GM23338 (cell line): ENCODE data around the gene IRF1. TPM values are rescaled to one million over a fixed set of nuclear protein-coding genes. Genes with fewer than 3 reads are reported as not detected.

Experiments
- ATAC-seq: fragments of 200-7000 bp; cut with Tn5 transposase; 3 replicates; pipeline ENCODE4 v1.9.1; 2020
- DNase-seq: peaks from one replicate; pipeline ENCODE4 v3.0.0-alpha.2; 2015; ENCODE audit warnings: low spot score
- H2AFZ ChIP-seq: fragments of 200-600 bp; sonication (generic); 2 replicates; pipeline ENCODE4 v1.8.0; 2016; ENCODE audit warnings: antibody characterized with exemption, mild to moderate bottlenecking, moderate library complexity
- H3F3A ChIP-seq: fragments of 200-600 bp; sonication (generic); replicated peaks from 2 replicates; pipeline ENCODE4 v1.8.0; 2017; ENCODE audit warnings: antibody characterized with exemption, mixed run types, low read depth
- H3K27ac ChIP-seq: fragments of 200-600 bp; sonication (generic); 2 replicates; pipeline ENCODE4 v1.6.1; 2016; ENCODE audit warnings: low read depth
- H3K27me3 ChIP-seq: fragments of 200-600 bp; sonication (generic); 2 replicates; pipeline ENCODE4 v1.8.0; 2016; ENCODE audit warnings: mild to moderate bottlenecking, mixed run types, moderate library complexity; ENCODE audit not compliant: insufficient read depth
- H3K36me3 ChIP-seq: fragments of 200-600 bp; sonication (generic); 2 replicates; pipeline ENCODE4 v1.8.0; 2016; ENCODE audit warnings: mild to moderate bottlenecking; ENCODE audit not compliant: insufficient read depth
- H3K4me1 ChIP-seq: fragments of 200-600 bp; sonication (generic); 2 replicates; pipeline ENCODE4 v1.8.0; 2016; ENCODE audit warnings: mild to moderate bottlenecking, moderate library complexity; ENCODE audit not compliant: insufficient read depth
- H3K4me2 ChIP-seq: fragments of 200-600 bp; sonication (generic); 2 replicates; pipeline ENCODE4 v1.7.1; 2017; ENCODE audit warnings: mixed run types
- H3K4me3 ChIP-seq: fragments of 200-600 bp; sonication (generic); 2 replicates; pipeline ENCODE4 v1.6.1; 2016; ENCODE audit warnings: mixed run types
- H3K79me2 ChIP-seq: fragments of 200-600 bp; sonication (generic); replicated peaks from 2 replicates; pipeline ENCODE4 v1.8.0; 2017; ENCODE audit warnings: mild to moderate bottlenecking; ENCODE audit not compliant: insufficient read depth
- H3K9me2 ChIP-seq: fragments of 200-600 bp; sonication (generic); 2 replicates; pipeline ENCODE4 v1.8.0; 2017; ENCODE audit not compliant: insufficient read depth
- H4K20me1 ChIP-seq: fragments of 200-600 bp; sonication (generic); replicated peaks from 2 replicates; pipeline ENCODE4 v1.8.0; 2017; ENCODE audit warnings: mild to moderate bottlenecking; ENCODE audit not compliant: insufficient read depth
- H3K27ac Mint-ChIP-seq: 2 replicates; pipeline ENCODE4 v1.8.0; 2020; ENCODE audit warnings: inconsistent platforms, mild to moderate bottlenecking, moderate library complexity, mixed read lengths
- H3K27me3 Mint-ChIP-seq: 3 replicates; pipeline ENCODE4 v1.8.0; 2022; ENCODE audit warnings: low read depth, mild to moderate bottlenecking, moderate library complexity, mixed read lengths, inconsistent platforms; ENCODE audit not compliant: insufficient read depth, poor library complexity
- H3K36me3 Mint-ChIP-seq: 3 replicates; pipeline ENCODE4 v1.8.0; 2021; ENCODE audit warnings: low read depth, mild to moderate bottlenecking, inconsistent platforms, moderate library complexity, mixed read lengths
- H3K4me1 Mint-ChIP-seq: 3 replicates; pipeline ENCODE4 v1.8.0; 2020; ENCODE audit warnings: mild to moderate bottlenecking, inconsistent platforms, mixed read lengths
- H3K4me3 Mint-ChIP-seq: 3 replicates; pipeline ENCODE4 v1.8.0; 2021; ENCODE audit warnings: moderate library complexity, mild to moderate bottlenecking, inconsistent platforms, mixed read lengths
- H3K9me3 Mint-ChIP-seq: 3 replicates; pipeline ENCODE4 v1.8.0; 2020; ENCODE audit warnings: moderate library complexity, mild to moderate bottlenecking, inconsistent platforms, mixed read lengths
- CREB1 ChIP-seq: fragments of 250-450 bp; sonication (Bioruptor Pico); IDR thresholded peaks from 2 replicates; pipeline ENCODE4 v1.5.0; 2020; ENCODE audit warnings: low read depth, mild to moderate bottlenecking, moderate library complexity
- ETS1 ChIP-seq: IDR thresholded peaks from 2 replicates; pipeline ENCODE4 v1.6.1; 2016; ENCODE audit warnings: antibody characterized with exemption
- EZH2 ChIP-seq: fragments of 200-600 bp; sonication (generic); IDR thresholded peaks from one replicate; pipeline ENCODE4 v1.8.0; 2017; ENCODE audit warnings: antibody characterized with exemption, mild to moderate bottlenecking, low read depth; ENCODE audit not compliant: unreplicated experiment
- EZH2phosphoT487 ChIP-seq: fragments of 200-600 bp; sonication (generic); IDR thresholded peaks from one replicate; pipeline ENCODE4 v1.8.1; 2018; ENCODE audit warnings: antibody characterized with exemption; ENCODE audit not compliant: unreplicated experiment
- JUNB ChIP-seq: IDR thresholded peaks from one replicate; pipeline ENCODE4 v1.6.1; 2016; ENCODE audit warnings: antibody characterized with exemption; ENCODE audit not compliant: unreplicated experiment
- POLR2AphosphoS5 ChIP-seq: IDR thresholded peaks from 2 replicates; pipeline ENCODE4 v1.6.1; 2016; ENCODE audit warnings: antibody characterized with exemption, low read depth
- STAT1 ChIP-seq: IDR thresholded peaks from one replicate; pipeline ENCODE4 v1.6.1; 2016; ENCODE audit warnings: antibody characterized with exemption; ENCODE audit not compliant: unreplicated experiment
- ZNF114 ChIP-seq: fragments of 250-450 bp; sonication (Bioruptor Pico); IDR thresholded peaks from 2 replicates; pipeline ENCODE4 v1.5.0; 2020; ENCODE audit warnings: mild to moderate bottlenecking, moderate library complexity
- polyA plus RNA-seq: library from polyadenylated mRNA; unstranded; fragments of >200 nt; fragmentation: Nextera tagmentation; extraction: Ambion mirVana; gene quantifications from 2 replicates; pipeline ENCODE4 v1.2.1, GENCODE V29; 2016
- total RNA-seq: library from RNA; depleted of rRNA; stranded (reverse); fragments of >200 nt; shearing (Covaris generic); gene quantifications from 2 replicates; pipeline ENCODE4 v1.2.3, GENCODE V29; 2014
- TF ChIP-seq, protein P1 (sequence below): fragments of 250-450 bp; sonication (Bioruptor Pico); IDR thresholded peaks from 2 replicates; pipeline ENCODE4 v1.5.0; 2020; ENCODE audit warnings: mild to moderate bottlenecking, moderate library complexity

The IRF1 gene
- total and polyA plus RNA-seq, 2 experiments from 2014 or later = 6.9 to 8.6 TPM

- H3K4me1 ChIP-seq = no peaks in the 10 kb centered on the region
- no peaks in the 10 kb centered on the region for H3K79me2 ChIP-seq
- no peak for TF ChIP-seq ETS1
- no peak for TF ChIP-seq CREB1 (CRISPR knock-in tag)
- no peak for TF ChIP-seq EZH2phosphoT487
- no peak for TF ChIP-seq EZH2
- H3K27me3 ChIP-seq = no peaks in the 10 kb centered on the region
- Mint-ChIP-seq H3K4me1 (peaks cover 6% of the 10 kb centered on the region; the same call in 2 of the 3 replicates), H3K27ac (no peak overlapping the region), H3K27me3 (no peaks in the 10 kb centered on the region), H3K4me3 (no peak overlapping the region), H3K36me3 (no peaks in the 10 kb centered on the region), H3K9me3 (no peaks in the 10 kb centered on the region; the same call in 2 of the 3 replicates)
- H4K20me1 ChIP-seq = no peaks in the 10 kb centered on the region
- no peaks in the 10 kb centered on the region for H3K9me2 ChIP-seq
- ATAC-seq (no peak), DNase-seq (no peak)
- H3K36me3 ChIP-seq = no peaks in the 10 kb centered on the region
- H3K27ac ChIP-seq = no peak overlapping the region
- no peak overlapping the region for H2AFZ ChIP-seq
- H3K4me3 ChIP-seq = no peak overlapping the region
- no peak overlapping the region for H3K4me2 ChIP-seq
- H3F3A ChIP-seq = no peaks in the 10 kb centered on the region
Measured at GRCh38 chr5:132539716-132540115, 49.1 kb upstream of the IRF1 start.

DNA sequence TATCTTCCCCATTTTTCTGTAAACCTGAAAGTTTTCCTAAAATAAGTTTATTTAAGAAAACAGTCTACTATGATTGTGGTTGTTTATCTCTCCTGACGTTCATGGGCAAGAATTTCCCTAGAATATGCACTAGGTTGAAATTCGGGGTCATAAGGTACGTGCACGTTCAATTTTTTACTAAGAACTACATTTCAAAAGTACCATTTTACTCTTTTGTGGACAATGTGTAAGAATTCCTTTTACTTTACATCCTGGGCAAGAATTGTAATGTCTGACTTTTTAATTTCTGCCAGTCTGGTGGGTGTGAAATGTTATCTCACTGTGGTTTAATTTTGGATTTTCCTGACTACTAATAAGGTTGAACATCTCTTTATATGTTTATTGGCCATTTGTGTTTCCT, 40.4 kb upstream of the IRF1 start:
- no peak overlapping the region for H3K4me3 Mint-ChIP-seq

DNA sequence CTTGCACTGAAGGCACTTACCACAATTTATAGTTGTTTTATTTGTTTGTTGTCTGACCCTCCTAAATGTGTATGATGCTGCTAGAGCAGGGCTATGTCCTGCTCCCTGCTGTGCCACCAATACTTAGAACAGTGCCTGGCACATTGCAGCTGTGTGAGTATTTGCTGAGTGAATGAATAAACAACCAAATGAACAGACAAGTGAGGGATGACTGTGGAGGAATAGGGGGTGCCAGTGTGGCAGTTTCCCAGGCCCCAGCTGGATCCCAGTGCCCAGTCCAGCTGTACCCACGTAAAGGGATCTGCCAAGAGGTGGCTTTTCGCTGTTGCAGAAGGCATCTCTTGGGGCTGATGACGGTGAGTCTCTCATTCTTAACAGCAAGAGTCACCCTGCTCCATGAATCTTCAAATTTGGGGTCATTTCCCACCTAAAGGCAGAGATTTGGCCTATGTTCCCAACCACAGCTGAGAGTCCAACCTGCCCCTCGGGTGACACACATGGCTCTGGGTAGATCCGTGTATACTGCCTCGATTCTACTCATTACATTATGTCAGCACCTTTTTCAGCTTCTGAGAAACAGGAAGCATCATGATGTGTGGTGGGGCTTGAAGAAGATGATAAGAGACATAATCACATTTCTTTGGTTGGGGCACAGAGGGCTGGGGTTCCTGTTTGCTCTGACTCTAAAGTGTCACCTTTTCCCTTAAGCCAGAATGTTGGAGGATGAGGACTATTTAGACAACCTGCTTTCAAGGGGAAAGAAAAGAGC, 38.5 kb upstream of the IRF1 start:
- Histone ChIP-seq H3K9me2 (no peaks in the 10 kb centered on the region), H3F3A (no peaks in the 10 kb centered on the region), H4K20me1 (no peaks in the 10 kb centered on the region), H3K4me2 (no peak overlapping the region), H3K27ac (no peak overlapping the region), H3K4me1 (no peaks in the 10 kb centered on the region), H3K4me3 (no peak overlapping the region), H3K36me3 (no peaks in the 10 kb centered on the region), H2AFZ (no peak overlapping the region), H3K27me3 (no peaks in the 10 kb centered on the region), H3K79me2 (no peaks in the 10 kb centered on the region)
- Mint-ChIP-seq H3K36me3 (no peaks in the 10 kb centered on the region), H3K9me3 (no peaks in the 10 kb centered on the region), H3K4me1 (no peaks in the 10 kb centered on the region), H3K27ac (no peak overlapping the region), H3K4me3 (no peak overlapping the region), H3K27me3 (peaks cover 6% of the 10 kb centered on the region)
- ATAC-seq (no peak), DNase-seq (no peak)
- TF ChIP-seq ZNF114 (CRISPR knock-in tag) (no peak), STAT1 (no peak), CREB1 (CRISPR knock-in tag) (no peak), POLR2AphosphoS5 (no peak), EZH2 (no peak)
- TF ChIP-seq, protein P1, sequence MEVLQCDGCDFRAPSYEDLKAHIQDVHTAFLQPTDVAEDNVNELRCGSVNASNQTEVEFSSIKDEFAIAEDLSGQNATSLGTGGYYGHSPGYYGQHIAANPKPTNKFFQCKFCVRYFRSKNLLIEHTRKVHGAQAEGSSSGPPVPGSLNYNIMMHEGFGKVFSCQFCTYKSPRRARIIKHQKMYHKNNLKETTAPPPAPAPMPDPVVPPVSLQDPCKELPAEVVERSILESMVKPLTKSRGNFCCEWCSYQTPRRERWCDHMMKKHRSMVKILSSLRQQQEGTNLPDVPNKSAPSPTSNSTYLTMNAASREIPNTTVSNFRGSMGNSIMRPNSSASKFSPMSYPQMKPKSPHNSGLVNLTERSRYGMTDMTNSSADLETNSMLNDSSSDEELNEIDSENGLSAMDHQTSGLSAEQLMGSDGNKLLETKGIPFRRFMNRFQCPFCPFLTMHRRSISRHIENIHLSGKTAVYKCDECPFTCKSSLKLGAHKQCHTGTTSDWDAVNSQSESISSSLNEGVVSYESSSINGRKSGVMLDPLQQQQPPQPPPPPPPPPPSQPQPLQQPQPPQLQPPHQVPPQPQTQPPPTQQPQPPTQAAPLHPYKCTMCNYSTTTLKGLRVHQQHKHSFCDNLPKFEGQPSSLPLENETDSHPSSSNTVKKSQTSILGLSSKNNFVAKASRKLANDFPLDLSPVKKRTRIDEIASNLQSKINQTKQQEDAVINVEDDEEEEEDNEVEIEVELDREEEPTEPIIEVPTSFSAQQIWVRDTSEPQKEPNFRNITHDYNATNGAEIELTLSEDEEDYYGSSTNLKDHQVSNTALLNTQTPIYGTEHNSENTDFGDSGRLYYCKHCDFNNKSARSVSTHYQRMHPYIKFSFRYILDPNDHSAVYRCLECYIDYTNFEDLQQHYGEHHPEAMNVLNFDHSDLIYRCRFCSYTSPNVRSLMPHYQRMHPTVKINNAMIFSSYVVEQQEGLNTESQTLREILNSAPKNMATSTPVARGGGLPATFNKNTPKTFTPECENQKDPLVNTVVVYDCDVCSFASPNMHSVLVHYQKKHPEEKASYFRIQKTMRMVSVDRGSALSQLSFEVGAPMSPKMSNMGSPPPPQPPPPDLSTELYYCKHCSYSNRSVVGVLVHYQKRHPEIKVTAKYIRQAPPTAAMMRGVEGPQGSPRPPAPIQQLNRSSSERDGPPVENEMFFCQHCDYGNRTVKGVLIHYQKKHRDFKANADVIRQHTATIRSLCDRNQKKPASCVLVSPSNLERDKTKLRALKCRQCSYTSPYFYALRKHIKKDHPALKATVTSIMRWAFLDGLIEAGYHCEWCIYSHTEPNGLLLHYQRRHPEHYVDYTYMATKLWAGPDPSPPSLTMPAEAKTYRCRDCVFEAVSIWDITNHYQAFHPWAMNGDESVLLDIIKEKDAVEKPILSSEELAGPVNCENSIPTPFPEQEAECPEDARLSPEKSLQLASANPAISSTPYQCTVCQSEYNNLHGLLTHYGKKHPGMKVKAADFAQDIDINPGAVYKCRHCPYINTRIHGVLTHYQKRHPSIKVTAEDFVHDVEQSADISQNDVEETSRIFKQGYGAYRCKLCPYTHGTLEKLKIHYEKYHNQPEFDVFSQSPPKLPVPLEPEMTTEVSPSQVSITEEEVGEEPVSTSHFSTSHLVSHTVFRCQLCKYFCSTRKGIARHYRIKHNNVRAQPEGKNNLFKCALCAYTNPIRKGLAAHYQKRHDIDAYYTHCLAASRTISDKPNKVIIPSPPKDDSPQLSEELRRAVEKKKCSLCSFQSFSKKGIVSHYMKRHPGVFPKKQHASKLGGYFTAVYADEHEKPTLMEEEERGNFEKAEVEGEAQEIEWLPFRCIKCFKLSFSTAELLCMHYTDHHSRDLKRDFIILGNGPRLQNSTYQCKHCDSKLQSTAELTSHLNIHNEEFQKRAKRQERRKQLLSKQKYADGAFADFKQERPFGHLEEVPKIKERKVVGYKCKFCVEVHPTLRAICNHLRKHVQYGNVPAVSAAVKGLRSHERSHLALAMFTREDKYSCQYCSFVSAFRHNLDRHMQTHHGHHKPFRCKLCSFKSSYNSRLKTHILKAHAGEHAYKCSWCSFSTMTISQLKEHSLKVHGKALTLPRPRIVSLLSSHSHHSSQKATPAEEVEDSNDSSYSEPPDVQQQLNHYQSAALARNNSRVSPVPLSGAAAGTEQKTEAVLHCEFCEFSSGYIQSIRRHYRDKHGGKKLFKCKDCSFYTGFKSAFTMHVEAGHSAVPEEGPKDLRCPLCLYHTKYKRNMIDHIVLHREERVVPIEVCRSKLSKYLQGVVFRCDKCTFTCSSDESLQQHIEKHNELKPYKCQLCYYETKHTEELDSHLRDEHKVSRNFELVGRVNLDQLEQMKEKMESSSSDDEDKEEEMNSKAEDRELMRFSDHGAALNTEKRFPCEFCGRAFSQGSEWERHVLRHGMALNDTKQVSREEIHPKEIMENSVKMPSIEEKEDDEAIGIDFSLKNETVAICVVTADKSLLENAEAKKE (CRISPR knock-in tag) = no peak

More for the DNA sequence above, 40.4 kb upstream of the IRF1 start:
- H3K9me3 Mint-ChIP-seq = no peaks in the 10 kb centered on the region; the same call in 2 of the 3 replicates
- Histone ChIP-seq H3K9me2 (no peaks in the 10 kb centered on the region), H2AFZ (no peak overlapping the region), H3F3A (no peaks in the 10 kb centered on the region), H3K4me1 (no peaks in the 10 kb centered on the region), H3K4me2 (no peak overlapping the region), H3K27ac (no peak overlapping the region), H4K20me1 (no peaks in the 10 kb centered on the region), H3K4me3 (no peak overlapping the region), H3K79me2 (no peaks in the 10 kb centered on the region), H3K27me3 (no peaks in the 10 kb centered on the region), H3K36me3 (no peaks in the 10 kb centered on the region)
- TF ChIP-seq POLR2AphosphoS5 (no peak), STAT1 (no peak), JUNB (no peak)
- no peak for ATAC-seq
- H3K27ac Mint-ChIP-seq = no peak overlapping the region
- no peaks in the 10 kb centered on the region for H3K36me3 Mint-ChIP-seq
- DNase-seq = no peak
- no peaks in the 10 kb centered on the region for H3K27me3 Mint-ChIP-seq
- no peaks in the 10 kb centered on the region for H3K4me1 Mint-ChIP-seq
